ENCODE results near the gene ALG12.

ALG12 gene

DNA sequence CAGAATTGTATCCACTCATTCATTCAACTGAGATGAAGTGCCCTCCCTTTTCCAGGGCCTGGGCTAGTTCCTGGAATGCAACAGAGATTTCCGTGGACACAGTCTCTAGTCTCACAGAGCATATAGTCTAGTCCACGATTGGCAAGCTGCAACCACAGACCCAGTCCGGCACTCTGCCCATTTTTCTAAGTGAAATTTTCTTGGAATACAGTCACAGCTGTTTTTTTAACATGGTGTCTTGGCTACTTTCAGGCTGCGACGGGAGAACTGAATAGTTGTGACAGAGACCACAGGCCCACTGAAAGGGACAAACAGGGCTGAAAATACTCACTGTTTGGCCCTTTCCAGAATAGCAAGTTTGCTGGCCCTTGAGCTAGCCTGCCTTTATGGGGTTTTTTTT lies 29.2 kb downstream of the ALG12 start:
- Histone ChIP-seq H3K27me3 (ENCODE audit: control insufficient read depth, insufficient read depth, low read length) (no peaks in the 10 kb centered on the region), H3K36me3 (ENCODE audit: control insufficient read depth, insufficient read depth, low read length) (peaks cover 61% of the 10 kb centered on the region), H3K4me3 (ENCODE audit: low read depth, low read length) (no peak overlapping the region), H3K9ac (ENCODE audit: low read depth, low read length) (no peak overlapping the region), H3K27ac (ENCODE audit: low read depth, low read length) (no peak overlapping the region), H3K9me3 (ENCODE audit: control insufficient read depth, insufficient read depth, low read length) (peaks cover 3% of the 10 kb centered on the region; the same call in 1 of the 2 replicates), H3K4me1 (ENCODE audit: control insufficient read depth, insufficient read depth, low read length) (no peaks in the 10 kb centered on the region)

DNA sequence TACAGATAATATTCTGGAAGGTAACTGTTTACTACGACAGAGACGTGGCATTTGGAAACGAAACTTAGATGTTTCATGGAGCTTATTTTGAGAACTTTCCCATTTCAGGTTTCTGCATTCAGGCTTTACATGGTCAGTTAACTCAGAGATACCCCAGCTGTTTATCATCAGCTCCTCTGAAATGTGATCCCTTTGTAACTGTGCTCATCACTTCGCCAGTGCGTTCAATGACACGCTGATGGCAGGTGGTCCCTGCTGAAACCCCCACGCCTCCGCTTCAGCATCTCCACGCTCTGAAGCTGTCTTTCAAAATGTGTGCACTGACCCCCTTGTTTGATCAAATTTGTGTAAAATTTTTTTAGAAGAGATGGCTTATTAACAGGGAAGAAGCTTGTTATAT lies 30.5 kb downstream of the ALG12 start:
- H3K27me3 ChIP-seq (ENCODE audit: control insufficient read depth, insufficient read depth, low read length): no peaks in the 10 kb centered on the region
- H3K9me3 ChIP-seq (ENCODE audit: control insufficient read depth, insufficient read depth, low read length): peaks cover 3% of the 10 kb centered on the region; the same call in 1 of the 2 replicates
- peaks cover 70% of the 10 kb centered on the region for H3K36me3 ChIP-seq (ENCODE audit: control insufficient read depth, insufficient read depth, low read length)
- no peak overlapping the region for H3K27ac ChIP-seq (ENCODE audit: low read depth, low read length)
- H3K9ac ChIP-seq (ENCODE audit: low read depth, low read length): no peak overlapping the region
- no peak overlapping the region for H3K4me3 ChIP-seq (ENCODE audit: low read depth, low read length)
- no peaks in the 10 kb centered on the region for H3K4me1 ChIP-seq (ENCODE audit: control insufficient read depth, insufficient read depth, low read length)

DNA sequence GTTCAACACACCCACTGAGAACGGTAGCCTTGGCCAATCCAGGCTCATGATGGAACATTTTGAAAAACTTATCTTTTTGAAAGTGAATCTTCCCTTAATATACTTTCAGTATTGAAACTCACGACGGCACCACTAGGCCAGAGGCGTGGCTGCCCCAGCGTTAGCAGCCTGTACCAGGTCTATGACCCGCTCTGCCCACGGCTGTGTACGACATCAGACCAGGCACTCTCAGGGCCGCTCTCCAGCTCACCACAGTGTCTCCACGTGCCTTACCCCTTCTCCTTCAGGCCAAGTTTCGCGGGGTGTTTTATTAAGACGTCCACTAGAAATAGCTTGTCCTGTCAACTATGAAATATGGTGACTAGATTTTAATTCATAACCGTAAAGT lies 31.2 kb downstream of the ALG12 start:
- no peaks in the 10 kb centered on the region for H3K4me1 ChIP-seq (ENCODE audit: control insufficient read depth, insufficient read depth, low read length)
- H3K9me3 ChIP-seq (ENCODE audit: control insufficient read depth, insufficient read depth, low read length): peaks cover 3% of the 10 kb centered on the region; the same call in 1 of the 2 replicates
- H3K9ac ChIP-seq (ENCODE audit: low read depth, low read length): no peak overlapping the region
- no peaks in the 10 kb centered on the region for H3K27me3 ChIP-seq (ENCODE audit: control insufficient read depth, insufficient read depth, low read length)
- no peak overlapping the region for H3K4me3 ChIP-seq (ENCODE audit: low read depth, low read length)
- H3K36me3 ChIP-seq (ENCODE audit: control insufficient read depth, insufficient read depth, low read length): peaks cover 64% of the 10 kb centered on the region
- H3K27ac ChIP-seq (ENCODE audit: low read depth, low read length): no peak overlapping the region

DNA sequence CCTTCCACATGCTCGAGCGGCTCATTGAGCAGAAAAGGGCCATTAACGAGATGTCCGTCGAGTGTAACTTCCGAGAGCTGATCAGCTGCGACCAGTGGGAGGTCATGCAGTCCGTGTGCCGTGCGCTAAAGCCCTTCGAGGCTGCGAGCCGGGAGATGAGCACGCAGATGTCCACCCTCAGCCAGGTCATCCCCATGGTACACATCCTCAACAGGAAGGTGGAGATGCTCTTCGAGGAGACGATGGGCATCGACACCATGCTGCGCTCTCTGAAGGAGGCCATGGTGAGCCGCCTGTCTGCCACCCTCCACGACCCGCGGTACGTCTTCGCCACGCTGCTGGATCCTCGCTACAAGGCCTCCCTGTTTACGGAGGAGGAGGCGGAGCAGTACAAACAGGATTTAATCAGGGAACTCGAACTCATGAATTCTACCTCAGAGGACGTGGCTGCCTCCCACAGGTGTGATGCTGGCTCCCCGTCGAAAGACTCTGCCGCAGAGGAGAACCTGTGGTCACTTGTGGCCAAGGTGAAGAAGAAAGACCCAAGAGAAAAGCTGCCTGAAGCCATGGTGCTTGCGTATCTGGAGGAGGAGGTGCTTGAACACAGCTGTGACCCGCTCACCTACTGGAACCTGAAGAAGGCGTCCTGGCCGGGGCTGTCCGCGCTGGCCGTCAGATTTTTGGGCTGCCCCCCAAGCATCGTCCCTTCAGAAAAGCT lies 31.7 kb downstream of the ALG12 start:
- peaks cover 64% of the 10 kb centered on the region for H3K36me3 ChIP-seq (ENCODE audit: control insufficient read depth, insufficient read depth, low read length)
- H3K4me3 ChIP-seq (ENCODE audit: low read depth, low read length): no peak overlapping the region
- H3K4me1 ChIP-seq (ENCODE audit: control insufficient read depth, insufficient read depth, low read length): no peaks in the 10 kb centered on the region
- no peaks in the 10 kb centered on the region for H3K27me3 ChIP-seq (ENCODE audit: control insufficient read depth, insufficient read depth, low read length)
- H3K27ac ChIP-seq (ENCODE audit: low read depth, low read length): no peak overlapping the region
- H3K9me3 ChIP-seq (ENCODE audit: control insufficient read depth, insufficient read depth, low read length): peaks cover 3% of the 10 kb centered on the region; the same call in 1 of the 2 replicates
- no peak overlapping the region for H3K9ac ChIP-seq (ENCODE audit: low read depth, low read length)

DNA sequence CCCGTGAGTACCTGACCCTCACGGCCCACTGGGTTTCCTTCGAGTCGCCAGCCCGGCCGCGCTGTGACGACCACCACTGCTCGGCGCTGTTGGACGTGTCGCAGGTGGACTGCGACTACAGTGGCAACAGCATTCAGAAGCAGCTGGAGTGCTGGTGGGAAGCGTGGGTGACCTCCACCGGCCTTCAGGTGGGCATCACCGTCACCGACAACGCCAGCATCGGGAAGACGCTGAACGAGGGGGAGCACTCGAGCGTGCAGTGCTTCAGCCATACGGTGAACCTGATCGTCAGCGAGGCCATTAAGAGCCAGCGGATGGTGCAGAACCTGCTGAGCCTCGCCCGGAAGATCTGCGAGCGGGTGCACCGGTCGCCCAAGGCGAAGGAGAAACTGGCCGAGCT lies 32.4 kb downstream of the ALG12 start:
- peaks cover 59% of the 10 kb centered on the region for H3K36me3 ChIP-seq (ENCODE audit: control insufficient read depth, insufficient read depth, low read length)
- H3K9me3 ChIP-seq (ENCODE audit: control insufficient read depth, insufficient read depth, low read length): peaks cover 3% of the 10 kb centered on the region; the same call in 1 of the 2 replicates

DNA sequence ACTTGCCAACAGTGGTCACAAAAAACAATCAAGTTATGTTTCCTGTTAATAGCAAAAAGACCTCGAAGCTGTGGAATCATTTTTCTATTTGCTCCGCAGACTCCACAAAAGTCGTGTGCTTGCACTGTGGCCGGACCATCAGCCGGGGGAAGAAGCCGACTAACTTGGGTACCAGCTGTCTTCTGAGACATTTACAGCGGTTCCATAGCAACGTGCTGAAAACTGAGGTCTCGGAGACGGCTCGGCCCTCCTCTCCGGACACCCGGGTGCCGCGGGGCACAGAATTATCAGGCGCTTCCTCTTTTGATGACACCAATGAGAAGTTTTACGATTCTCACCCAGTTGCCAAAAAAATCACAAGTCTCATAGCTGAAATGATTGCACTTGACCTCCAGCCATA lies 33.0 kb downstream of the ALG12 start:
- peaks cover 59% of the 10 kb centered on the region for H3K36me3 ChIP-seq (ENCODE audit: control insufficient read depth, insufficient read depth, low read length)

More for the DNA sequence above, 32.4 kb downstream of the ALG12 start:
- no peak overlapping the region for H3K4me3 ChIP-seq (ENCODE audit: low read depth, low read length)
- no peaks in the 10 kb centered on the region for H3K4me1 ChIP-seq (ENCODE audit: control insufficient read depth, insufficient read depth, low read length)
- no peak overlapping the region for H3K27ac ChIP-seq (ENCODE audit: low read depth, low read length)
- no peak overlapping the region for H3K9ac ChIP-seq (ENCODE audit: low read depth, low read length)
- no peaks in the 10 kb centered on the region for H3K27me3 ChIP-seq (ENCODE audit: control insufficient read depth, insufficient read depth, low read length)

DNA sequence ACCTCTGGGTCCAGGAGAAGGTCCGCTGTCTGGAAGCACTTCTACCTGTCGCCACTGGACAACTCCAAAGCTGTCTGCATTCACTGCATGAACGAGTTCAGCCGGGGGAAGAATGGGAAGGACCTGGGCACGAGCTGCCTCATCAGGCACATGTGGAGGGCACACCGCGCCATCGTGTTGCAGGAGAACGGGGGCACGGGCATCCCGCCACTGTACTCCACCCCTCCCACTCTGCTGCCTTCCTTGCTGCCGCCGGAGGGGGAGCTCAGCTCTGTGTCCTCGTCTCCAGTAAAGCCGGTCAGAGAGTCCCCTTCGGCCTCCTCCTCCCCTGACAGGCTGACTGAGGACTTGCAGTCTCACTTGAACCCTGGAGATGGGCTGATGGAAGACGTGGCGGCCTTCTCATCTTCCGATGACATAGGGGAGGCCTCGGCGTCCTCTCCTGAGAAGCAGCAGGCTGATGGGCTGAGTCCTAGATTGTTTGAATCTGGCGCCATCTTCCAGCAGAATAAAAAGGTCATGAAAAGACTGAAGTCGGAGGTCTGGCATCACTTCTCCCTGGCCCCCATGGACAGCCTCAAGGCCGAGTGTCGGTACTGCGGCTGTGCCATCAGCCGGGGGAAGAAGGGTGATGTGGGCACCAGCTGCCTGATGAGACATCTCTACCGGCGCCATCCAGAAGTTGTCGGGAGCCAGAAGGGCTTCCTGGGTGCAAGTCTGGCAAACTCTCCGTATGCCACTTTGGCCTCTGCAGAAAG lies 33.6 kb downstream of the ALG12 start:
- peaks cover 59% of the 10 kb centered on the region for H3K36me3 ChIP-seq (ENCODE audit: control insufficient read depth, insufficient read depth, low read length)

More for the DNA sequence above, 33.0 kb downstream of the ALG12 start:
- H3K9me3 ChIP-seq (ENCODE audit: control insufficient read depth, insufficient read depth, low read length): peaks cover 3% of the 10 kb centered on the region; the same call in 1 of the 2 replicates
- H3K27ac ChIP-seq (ENCODE audit: low read depth, low read length): no peak overlapping the region
- no peak overlapping the region for H3K4me3 ChIP-seq (ENCODE audit: low read depth, low read length)
- H3K9ac ChIP-seq (ENCODE audit: low read depth, low read length): no peak overlapping the region
- no peaks in the 10 kb centered on the region for H3K27me3 ChIP-seq (ENCODE audit: control insufficient read depth, insufficient read depth, low read length)
- H3K4me1 ChIP-seq (ENCODE audit: control insufficient read depth, insufficient read depth, low read length): no peaks in the 10 kb centered on the region

DNA sequence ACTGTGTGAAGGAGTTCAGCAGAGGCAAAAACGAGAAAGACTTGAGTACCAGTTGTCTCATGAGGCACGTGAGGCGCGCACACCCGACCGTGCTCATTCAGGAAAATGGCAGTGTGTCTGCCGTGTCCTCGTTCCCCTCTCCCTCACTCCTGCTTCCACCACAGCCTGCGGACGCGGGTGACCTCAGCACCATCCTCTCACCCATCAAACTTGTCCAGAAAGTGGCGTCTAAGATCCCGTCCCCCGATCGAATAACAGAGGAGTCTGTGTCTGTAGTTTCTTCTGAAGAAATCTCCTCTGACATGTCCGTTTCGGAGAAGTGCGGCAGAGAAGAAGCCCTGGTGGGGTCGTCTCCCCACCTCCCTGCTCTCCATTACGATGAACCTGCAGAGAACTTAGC lies 34.2 kb downstream of the ALG12 start:
- Histone ChIP-seq H3K27me3 (ENCODE audit: control insufficient read depth, insufficient read depth, low read length) (no peaks in the 10 kb centered on the region), H3K4me1 (ENCODE audit: control insufficient read depth, insufficient read depth, low read length) (peaks cover 3% of the 10 kb centered on the region; the same call in 1 of the 2 replicates), H3K9me3 (ENCODE audit: control insufficient read depth, insufficient read depth, low read length) (peaks cover 3% of the 10 kb centered on the region; the same call in 1 of the 2 replicates), H3K4me3 (ENCODE audit: low read depth, low read length) (no peak overlapping the region), H3K27ac (ENCODE audit: low read depth, low read length) (no peak overlapping the region), H3K9ac (ENCODE audit: low read depth, low read length) (no peak overlapping the region), H3K36me3 (ENCODE audit: control insufficient read depth, insufficient read depth, low read length) (peaks cover 55% of the 10 kb centered on the region)

More for the DNA sequence above, 33.6 kb downstream of the ALG12 start:
- H3K9ac ChIP-seq (ENCODE audit: low read depth, low read length): no peak overlapping the region
- peaks cover 3% of the 10 kb centered on the region; the same call in 1 of the 2 replicates for H3K9me3 ChIP-seq (ENCODE audit: control insufficient read depth, insufficient read depth, low read length)
- peaks cover 3% of the 10 kb centered on the region; the same call in 1 of the 2 replicates for H3K4me1 ChIP-seq (ENCODE audit: control insufficient read depth, insufficient read depth, low read length)
- H3K4me3 ChIP-seq (ENCODE audit: low read depth, low read length): no peak overlapping the region
- H3K27me3 ChIP-seq (ENCODE audit: control insufficient read depth, insufficient read depth, low read length): no peaks in the 10 kb centered on the region
- no peak overlapping the region for H3K27ac ChIP-seq (ENCODE audit: low read depth, low read length)

DNA sequence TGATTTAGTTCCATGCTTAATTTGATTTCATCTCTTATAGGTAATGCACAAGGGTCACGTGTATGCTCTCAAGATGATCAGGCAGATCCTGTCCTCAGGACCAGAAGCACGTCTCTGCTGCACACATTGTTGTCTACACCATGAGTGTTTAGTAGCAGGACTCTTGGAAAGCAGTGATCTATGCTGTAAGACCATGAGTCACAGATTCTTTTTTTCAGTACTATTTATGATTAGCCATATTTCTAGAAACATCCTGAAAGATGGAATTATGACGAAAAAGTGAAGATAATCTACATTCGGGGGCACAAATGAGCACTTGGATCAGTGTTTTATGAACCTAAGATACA lies 35.0 kb downstream of the ALG12 start:
- H3K4me1 ChIP-seq (ENCODE audit: control insufficient read depth, insufficient read depth, low read length): peaks cover 3% of the 10 kb centered on the region; the same call in 1 of the 2 replicates
- H3K27me3 ChIP-seq (ENCODE audit: control insufficient read depth, insufficient read depth, low read length): no peaks in the 10 kb centered on the region
- H3K36me3 ChIP-seq (ENCODE audit: control insufficient read depth, insufficient read depth, low read length): peaks cover 49% of the 10 kb centered on the region
- H3K9me3 ChIP-seq (ENCODE audit: control insufficient read depth, insufficient read depth, low read length): peaks cover 3% of the 10 kb centered on the region; the same call in 1 of the 2 replicates
- no peak overlapping the region for H3K4me3 ChIP-seq (ENCODE audit: low read depth, low read length)
- H3K9ac ChIP-seq (ENCODE audit: low read depth, low read length): no peak overlapping the region
- no peak overlapping the region for H3K27ac ChIP-seq (ENCODE audit: low read depth, low read length)

DNA sequence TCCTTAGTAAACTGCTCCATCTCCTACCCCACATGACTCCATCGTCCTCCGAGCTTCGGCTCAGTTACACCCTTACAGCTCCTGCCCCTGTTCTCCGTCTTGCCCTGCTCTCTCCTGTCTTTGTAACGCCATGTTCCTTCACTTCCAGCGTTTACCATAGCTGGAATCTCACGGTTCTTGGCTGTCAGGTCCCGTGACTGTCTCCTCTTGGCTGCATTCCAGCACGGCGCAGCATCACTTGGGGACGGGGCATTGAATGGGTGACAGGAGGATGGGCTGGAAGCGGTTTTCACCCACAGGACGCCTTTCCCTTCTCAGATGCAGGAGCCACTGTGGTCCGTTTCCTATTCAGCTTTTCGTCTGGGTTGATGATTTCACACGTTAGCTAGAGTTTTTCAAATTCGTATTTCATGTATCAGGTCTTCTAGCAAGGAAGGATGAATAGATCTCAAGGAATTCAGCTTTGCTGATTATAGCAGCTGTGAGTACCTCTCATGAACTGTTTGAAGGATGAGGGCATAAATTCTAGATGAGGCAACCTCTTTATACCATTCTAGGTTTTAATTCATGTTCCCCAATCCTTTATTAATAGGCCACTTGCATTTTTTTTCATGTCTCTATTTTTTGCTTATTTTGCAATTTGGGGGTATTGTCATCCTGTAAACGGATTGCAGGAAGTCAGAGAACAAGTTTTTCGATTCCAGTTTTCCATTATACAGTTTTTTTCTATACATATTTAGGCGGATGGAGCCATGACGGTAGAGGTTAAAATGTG lies 35.5 kb downstream of the ALG12 start:
- H3K4me3 ChIP-seq (ENCODE audit: low read depth, low read length): no peak overlapping the region
- peaks cover 47% of the 10 kb centered on the region for H3K36me3 ChIP-seq (ENCODE audit: control insufficient read depth, insufficient read depth, low read length)
- peaks cover 3% of the 10 kb centered on the region; the same call in 1 of the 2 replicates for H3K9me3 ChIP-seq (ENCODE audit: control insufficient read depth, insufficient read depth, low read length)
- H3K27ac ChIP-seq (ENCODE audit: low read depth, low read length): no peak overlapping the region
- H3K4me1 ChIP-seq (ENCODE audit: control insufficient read depth, insufficient read depth, low read length): peaks cover 3% of the 10 kb centered on the region; the same call in 1 of the 2 replicates
- H3K9ac ChIP-seq (ENCODE audit: low read depth, low read length): no peak overlapping the region
- no peaks in the 10 kb centered on the region for H3K27me3 ChIP-seq (ENCODE audit: control insufficient read depth, insufficient read depth, low read length)

Data from HUES48 (cell line).